ENCODE measurements around the gene ZNF717. TPM values are rescaled to one million over a fixed set of nuclear protein-coding genes. Genes with fewer than 3 reads are reported as not detected.

ZNF717 gene
- polyA plus RNA-seq, 1 donor (not counting 4 experiments of a cell fraction or from before 2014, with no cell fraction given): 15.5 TPM

DNA sequence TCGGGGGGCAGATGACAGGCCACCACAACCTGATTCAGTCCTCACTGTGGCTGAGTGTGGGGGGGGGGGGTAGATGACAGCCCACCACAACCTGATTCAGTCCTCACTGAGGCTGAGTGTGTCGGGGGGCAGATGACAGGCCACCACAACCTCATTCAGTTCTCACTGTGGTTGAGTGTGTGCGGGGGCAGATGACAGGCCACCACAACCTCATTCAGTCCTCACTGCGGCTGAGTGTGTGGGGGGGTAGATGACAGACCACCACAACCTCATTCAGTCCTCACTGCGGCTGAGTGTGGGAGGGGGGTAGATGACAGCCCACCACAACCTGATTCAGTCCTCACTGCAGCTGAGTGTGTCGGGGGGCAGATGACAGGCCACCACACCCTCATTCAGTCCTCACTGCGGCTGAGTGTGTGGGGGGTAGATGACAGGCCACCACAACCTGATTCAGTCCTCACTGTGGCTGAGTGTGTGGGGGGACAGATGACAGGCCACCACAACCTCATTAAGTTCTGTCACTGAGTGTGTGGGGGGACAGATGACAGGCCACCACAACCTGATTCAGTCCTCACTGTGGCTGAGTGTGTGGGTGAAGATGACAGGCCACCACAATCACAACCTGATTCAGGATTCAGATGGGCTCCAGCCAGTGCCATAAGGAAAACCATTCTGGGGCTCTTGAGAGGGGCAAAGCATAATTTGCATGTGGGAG lies 16.9 kb downstream of the ZNF717 start:
- Histone ChIP-seq H3K79me2 (ENCODE audit: control insufficient read depth, insufficient read depth, low read length) (peaks cover 27% of the 10 kb centered on the region), H3K27me3 (ENCODE audit: control insufficient read depth, extremely low read depth, insufficient read depth, low read length) (no peaks in the 10 kb centered on the region), H3K9ac (ENCODE audit: control insufficient read depth, extremely low read depth, insufficient read depth, low read length) (no peak overlapping the region), H3K36me3 (ENCODE audit: control insufficient read depth in 2 of 2, extremely low read depth in 1 of 2, insufficient read depth in 2 of 2, low read length in 2 of 2) (peaks cover 0 to 4% of the 10 kb centered on the region in 2 experiments), H3K9me3 (ENCODE audit: control insufficient read depth, low read depth, low read length) (peaks cover 6% of the 10 kb centered on the region), H2AFZ (ENCODE audit: control insufficient read depth, low read length) (no peak overlapping the region), H3K27ac (ENCODE audit: control insufficient read depth, insufficient read depth, low read length) (no peak overlapping the region), H3K9me1 (ENCODE audit: control insufficient read depth, extremely low read depth, insufficient read depth, low read length) (no peaks in the 10 kb centered on the region), H3K4me2 (ENCODE audit: control insufficient read depth, extremely low read depth, insufficient read depth, low read depth, low read length) (no peak overlapping the region), H3K4me3 (ENCODE audit: control insufficient read depth in 2 of 3, extremely low read depth in 1 of 3, insufficient read depth in 2 of 3, low read depth in 1 of 3, low read length in 3 of 3) (no peak overlapping the region), H3K4me1 (ENCODE audit: control insufficient read depth, extremely low read depth, insufficient read depth, low read length) (no peaks in the 10 kb centered on the region), H4K20me1 (ENCODE audit: control insufficient read depth, extremely low read depth, insufficient read depth, low read length) (no peaks in the 10 kb centered on the region)
- DNase-seq (ENCODE audit: low read depth, low spot score) (no peak), FAIRE-seq (no peak)
- TF ChIP-seq, protein P1, sequence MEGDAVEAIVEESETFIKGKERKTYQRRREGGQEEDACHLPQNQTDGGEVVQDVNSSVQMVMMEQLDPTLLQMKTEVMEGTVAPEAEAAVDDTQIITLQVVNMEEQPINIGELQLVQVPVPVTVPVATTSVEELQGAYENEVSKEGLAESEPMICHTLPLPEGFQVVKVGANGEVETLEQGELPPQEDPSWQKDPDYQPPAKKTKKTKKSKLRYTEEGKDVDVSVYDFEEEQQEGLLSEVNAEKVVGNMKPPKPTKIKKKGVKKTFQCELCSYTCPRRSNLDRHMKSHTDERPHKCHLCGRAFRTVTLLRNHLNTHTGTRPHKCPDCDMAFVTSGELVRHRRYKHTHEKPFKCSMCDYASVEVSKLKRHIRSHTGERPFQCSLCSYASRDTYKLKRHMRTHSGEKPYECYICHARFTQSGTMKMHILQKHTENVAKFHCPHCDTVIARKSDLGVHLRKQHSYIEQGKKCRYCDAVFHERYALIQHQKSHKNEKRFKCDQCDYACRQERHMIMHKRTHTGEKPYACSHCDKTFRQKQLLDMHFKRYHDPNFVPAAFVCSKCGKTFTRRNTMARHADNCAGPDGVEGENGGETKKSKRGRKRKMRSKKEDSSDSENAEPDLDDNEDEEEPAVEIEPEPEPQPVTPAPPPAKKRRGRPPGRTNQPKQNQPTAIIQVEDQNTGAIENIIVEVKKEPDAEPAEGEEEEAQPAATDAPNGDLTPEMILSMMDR (optimal IDR thresholded peaks at IDR 0.05 in 1 of 3, IDR thresholded peaks at IDR 0.05 in 1 of 3, conservative IDR thresholded peaks at IDR 0.05 in 1 of 3; ENCODE audit: extremely low read depth in 1 of 3, insufficient read depth in 2 of 3, low read length in 3 of 3): no peak
- TF ChIP-seq EZH2 (IDR thresholded peaks at IDR 0.05; ENCODE audit: low read length): no peak
- dilution Hi-C loops (cut with MboI; ENCODE audit: extremely low pct_ligation_motif_present, low sequenced_read_pairs): no loop called here

DNA sequence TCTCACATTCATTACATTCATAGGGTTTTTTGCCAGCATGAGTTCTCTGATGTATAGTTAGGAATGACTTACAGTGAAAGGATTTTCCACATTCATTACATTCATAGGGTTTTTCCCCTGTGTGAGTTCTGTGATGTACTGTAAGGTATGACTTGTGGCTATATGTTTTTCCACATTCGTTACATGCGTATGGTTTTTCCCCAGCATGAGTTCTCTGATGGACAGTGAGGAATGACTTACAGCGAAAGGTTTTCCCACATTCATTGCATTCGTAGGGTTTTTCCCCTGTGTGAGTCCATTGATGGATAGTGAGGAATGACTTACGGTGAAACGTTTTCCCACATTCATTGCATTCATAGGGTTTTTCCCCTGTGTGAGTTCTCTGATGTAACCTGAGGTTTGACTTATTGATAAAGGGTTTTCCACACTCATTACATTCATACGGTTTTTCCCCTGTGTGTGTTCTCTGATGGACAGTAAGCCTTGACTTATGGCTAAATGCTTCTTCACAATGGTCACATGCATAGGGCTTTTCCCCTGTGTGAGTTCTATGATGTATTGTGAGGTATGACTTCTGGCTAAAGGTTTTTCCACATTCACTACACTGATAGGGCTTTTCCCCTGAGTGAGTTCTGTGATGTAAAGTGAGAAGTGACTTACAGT lies 47.4 kb downstream of the ZNF717 start:
- H3K9me1 ChIP-seq (ENCODE audit: control insufficient read depth, extremely low read depth, insufficient read depth, low read length): no peaks in the 10 kb centered on the region
- no peak overlapping the region for H3K4me3 ChIP-seq (ENCODE audit: control insufficient read depth in 2 of 3, extremely low read depth in 1 of 3, insufficient read depth in 2 of 3, low read depth in 1 of 3, low read length in 3 of 3)
- FAIRE-seq: no peak
- H3K79me2 ChIP-seq (ENCODE audit: control insufficient read depth, insufficient read depth, low read length): no peaks in the 10 kb centered on the region
- no peak for DNase-seq (ENCODE audit: low read depth, low spot score)
- H3K27ac ChIP-seq (ENCODE audit: control insufficient read depth, insufficient read depth, low read length): no peak overlapping the region
- H3K4me1 ChIP-seq (ENCODE audit: control insufficient read depth, extremely low read depth, insufficient read depth, low read length): no peaks in the 10 kb centered on the region
- H3K4me2 ChIP-seq (ENCODE audit: control insufficient read depth, extremely low read depth, insufficient read depth, low read depth, low read length): no peak overlapping the region
- dilution Hi-C loops (cut with MboI; ENCODE audit: extremely low pct_ligation_motif_present, low sequenced_read_pairs): no loop called here
- peaks cover 44% of the 10 kb centered on the region for H3K9me3 ChIP-seq (ENCODE audit: control insufficient read depth, low read depth, low read length)
- no peak overlapping the region for H3K9ac ChIP-seq (ENCODE audit: control insufficient read depth, extremely low read depth, insufficient read depth, low read length)
- TF ChIP-seq EZH2 (IDR thresholded peaks at IDR 0.05; ENCODE audit: low read length): no peak
- TF ChIP-seq, protein P1 (optimal IDR thresholded peaks at IDR 0.05 in 1 of 3, IDR thresholded peaks at IDR 0.05 in 1 of 3, conservative IDR thresholded peaks at IDR 0.05 in 1 of 3; ENCODE audit: extremely low read depth in 1 of 3, insufficient read depth in 2 of 3, low read length in 3 of 3): no peak
- H3K36me3 ChIP-seq (ENCODE audit: control insufficient read depth in 2 of 2, extremely low read depth in 1 of 2, insufficient read depth in 2 of 2, low read length in 2 of 2): peaks cover 0 to 7% of the 10 kb centered on the region in 2 experiments
- H3K27me3 ChIP-seq (ENCODE audit: control insufficient read depth, extremely low read depth, insufficient read depth, low read length): no peaks in the 10 kb centered on the region
- H4K20me1 ChIP-seq (ENCODE audit: control insufficient read depth, extremely low read depth, insufficient read depth, low read length): no peaks in the 10 kb centered on the region
- H2AFZ ChIP-seq (ENCODE audit: control insufficient read depth, low read length): no peak overlapping the region
